ENCODE results near the gene SP6. TPM values are rescaled to one million over a fixed set of nuclear protein-coding genes. Genes with fewer than 3 reads are reported as not detected.

SP6 gene
- total and polyA plus RNA-seq, 3 donors from 2014 or later, result 0.31 to 0.79 (median 0.43) TPM

DNA sequence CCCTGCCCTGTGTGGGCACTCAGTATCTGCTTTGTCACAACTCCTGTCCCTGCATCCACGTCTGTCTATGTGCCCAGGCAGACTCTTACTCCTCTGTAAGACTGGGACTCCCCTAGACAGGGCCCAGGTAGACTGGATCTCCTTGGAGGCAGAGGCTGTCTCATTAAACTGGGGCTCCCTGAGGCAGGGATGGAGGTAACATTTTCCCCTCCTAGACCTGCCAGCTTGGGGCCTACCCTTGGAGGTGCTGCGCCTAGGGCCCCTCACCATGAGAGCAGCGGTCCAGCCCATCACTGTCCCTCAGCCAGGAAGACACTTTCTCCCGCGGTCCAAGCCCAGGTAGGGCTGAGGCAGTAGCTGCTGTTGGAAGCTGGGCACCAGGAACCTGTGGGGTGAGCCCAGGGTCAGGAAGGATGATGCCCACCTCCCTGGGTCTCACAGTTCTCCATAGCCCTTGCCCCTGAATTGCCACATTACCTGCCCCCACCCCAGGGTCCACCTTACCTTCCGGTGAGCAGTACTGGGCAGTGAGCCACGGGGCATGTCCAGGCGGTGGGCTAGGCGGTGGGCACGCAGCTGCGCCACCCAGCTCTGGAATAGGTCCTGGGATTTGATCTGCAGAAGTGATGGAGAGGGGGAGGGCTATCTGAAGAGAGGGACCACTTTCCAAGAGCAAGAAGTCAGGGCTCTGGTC is 32.8 kb downstream of the SP6 start:
- 82 to 93% methylated on average over 1 to 11 of the region's 11 CpGs for whole genome bisulfite sequencing, 2 donors
- TF ChIP-seq, protein P1, sequence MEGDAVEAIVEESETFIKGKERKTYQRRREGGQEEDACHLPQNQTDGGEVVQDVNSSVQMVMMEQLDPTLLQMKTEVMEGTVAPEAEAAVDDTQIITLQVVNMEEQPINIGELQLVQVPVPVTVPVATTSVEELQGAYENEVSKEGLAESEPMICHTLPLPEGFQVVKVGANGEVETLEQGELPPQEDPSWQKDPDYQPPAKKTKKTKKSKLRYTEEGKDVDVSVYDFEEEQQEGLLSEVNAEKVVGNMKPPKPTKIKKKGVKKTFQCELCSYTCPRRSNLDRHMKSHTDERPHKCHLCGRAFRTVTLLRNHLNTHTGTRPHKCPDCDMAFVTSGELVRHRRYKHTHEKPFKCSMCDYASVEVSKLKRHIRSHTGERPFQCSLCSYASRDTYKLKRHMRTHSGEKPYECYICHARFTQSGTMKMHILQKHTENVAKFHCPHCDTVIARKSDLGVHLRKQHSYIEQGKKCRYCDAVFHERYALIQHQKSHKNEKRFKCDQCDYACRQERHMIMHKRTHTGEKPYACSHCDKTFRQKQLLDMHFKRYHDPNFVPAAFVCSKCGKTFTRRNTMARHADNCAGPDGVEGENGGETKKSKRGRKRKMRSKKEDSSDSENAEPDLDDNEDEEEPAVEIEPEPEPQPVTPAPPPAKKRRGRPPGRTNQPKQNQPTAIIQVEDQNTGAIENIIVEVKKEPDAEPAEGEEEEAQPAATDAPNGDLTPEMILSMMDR (IDR thresholded peaks at IDR 0.05), result no peak
- no peak for TF ChIP-seq POLR2A (IDR thresholded peaks at IDR 0.05)
- intact Hi-C loops (cut with DNase I; ENCODE audit: low total_unique reads), result no loop called here
- no peak overlapping the region for H3K27ac ChIP-seq
- H3K36me3 ChIP-seq (ENCODE audit: low read depth, missing control alignments), result no peaks in the 10 kb centered on the region
- no peaks in the 10 kb centered on the region for H3K9me3 ChIP-seq
- no peaks in the 10 kb centered on the region for H3K27me3 ChIP-seq
- no peak overlapping the region for H3K4me3 ChIP-seq
- peaks cover 9% of the 10 kb centered on the region for H3K4me1 ChIP-seq
- no peak for DNase-seq

GRCh38 chr17:47816947-47817346 is 34.0 kb downstream of the SP6 start:
- Histone ChIP-seq H3K27me3 (no peaks in the 10 kb centered on the region), H3K27ac (no peak overlapping the region), H3K9me3 (no peaks in the 10 kb centered on the region), H3K36me3 (ENCODE audit: low read depth, missing control alignments) (no peaks in the 10 kb centered on the region), H3K4me3 (no peak overlapping the region), H3K4me1 (peaks cover 9% of the 10 kb centered on the region)
- TF ChIP-seq POLR2A (IDR thresholded peaks at IDR 0.05), result no peak
- TF ChIP-seq, protein P1 (IDR thresholded peaks at IDR 0.05), result no peak
- intact Hi-C loops (cut with DNase I; ENCODE audit: low total_unique reads), result no loop called here
- DNase-seq, result no peak
- WGBS, 2 donors, result 95% methylated on average over 10 of the region's 10 CpGs

GRCh38 chr17:47816111-47816735 is 34.7 kb downstream of the SP6 start:
- intact Hi-C loops (cut with DNase I; ENCODE audit: low total_unique reads), result no loop called here
- DNase-seq, result no peak
- H3K36me3 ChIP-seq (ENCODE audit: low read depth, missing control alignments), result no peaks in the 10 kb centered on the region
- TF ChIP-seq POLR2A (IDR thresholded peaks at IDR 0.05), result no peak
- TF ChIP-seq, protein P1 (IDR thresholded peaks at IDR 0.05), result no peak
- H3K9me3 ChIP-seq, result no peaks in the 10 kb centered on the region
- WGBS, 2 donors, result 95 to 97% methylated on average over 18 to 21 of the region's 21 CpGs
- H3K27me3 ChIP-seq, result no peaks in the 10 kb centered on the region
- peaks cover 6% of the 10 kb centered on the region for H3K4me1 ChIP-seq
- H3K4me3 ChIP-seq, result no peak overlapping the region
- no peak overlapping the region for H3K27ac ChIP-seq

DNA sequence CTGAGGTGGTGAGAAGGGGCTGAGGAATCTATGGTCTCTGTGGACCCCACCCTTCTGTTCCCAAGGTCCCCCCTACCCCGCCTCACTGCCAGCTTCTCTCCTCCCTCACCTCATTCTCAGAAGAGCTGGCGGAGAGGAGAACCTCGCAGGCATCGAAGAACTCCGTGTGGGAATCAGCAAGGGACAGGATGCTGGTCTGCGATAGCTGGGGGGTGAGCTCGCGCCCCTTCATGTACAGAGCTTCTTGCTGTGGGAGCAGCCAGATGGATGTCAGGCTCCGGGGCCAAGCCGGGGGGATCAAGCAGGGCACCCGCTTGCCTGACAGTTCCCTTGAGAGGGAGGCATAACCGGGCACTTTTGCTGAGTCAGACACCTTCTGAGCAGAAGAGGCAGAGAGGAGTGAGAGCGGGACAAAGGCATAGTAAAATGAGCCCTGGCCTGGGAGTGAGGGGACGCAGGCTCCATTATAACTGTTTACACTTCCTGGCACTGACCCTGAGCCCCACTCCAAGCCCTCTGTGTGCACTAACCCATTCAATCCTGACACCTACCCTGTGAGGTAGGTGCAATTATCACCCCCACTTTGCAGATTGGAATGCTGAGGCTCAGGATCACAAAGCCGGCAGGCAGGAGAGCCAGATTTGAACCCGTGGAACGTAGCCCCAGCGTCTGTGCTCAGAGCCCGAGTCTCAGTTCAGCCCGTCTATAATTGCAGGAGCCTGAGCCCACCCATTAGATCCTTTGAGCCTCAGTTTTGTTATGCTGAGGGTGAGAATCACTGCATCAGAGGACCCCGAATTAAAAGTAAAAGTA is 35.7 kb downstream of the SP6 start:
- Histone ChIP-seq H3K27me3 (no peaks in the 10 kb centered on the region), H3K9me3 (no peaks in the 10 kb centered on the region), H3K4me1 (no peaks in the 10 kb centered on the region), H3K36me3 (ENCODE audit: low read depth, missing control alignments) (no peaks in the 10 kb centered on the region), H3K27ac (no peak overlapping the region), H3K4me3 (no peak overlapping the region)
- no peak for TF ChIP-seq POLR2A (IDR thresholded peaks at IDR 0.05)
- TF ChIP-seq, protein P1 (IDR thresholded peaks at IDR 0.05), result no peak
- intact Hi-C loops (cut with DNase I; ENCODE audit: low total_unique reads), result no loop called here
- DNase-seq, result no peak
- WGBS, 2 donors, result 89% methylated on average over 21 of the region's 21 CpGs
